Left lung (tissue), 10 donors: ENCODE data around the gene TPRG1. TPM values are rescaled to one million over a fixed set of nuclear protein-coding genes. Genes with fewer than 3 reads are reported as not detected.

Experiments
- ATAC-seq: fragments of 200-7000 bp; cut with Tn5 transposase; one replicate; pipeline ENCODE4 v1.9.1; 2020; ENCODE audit warnings: moderate library complexity
- DNase-seq, 4 donors: peaks; one replicate each; pipeline ENCODE4 v3.0.0-alpha.2; 2013 to 2020
- H3K27ac ChIP-seq, 2 donors: fragments of 200-600 bp; sonication (generic) in 1 of 2; one replicate each; pipeline versions ENCODE4 v1.5.0 to v1.8.0; 2020 to 2021
- H3K27me3 ChIP-seq, 2 donors: fragments of 200-600 bp; sonication (generic) in 1 of 2; one replicate each; pipeline versions ENCODE4 v1.5.0 to v1.8.0; 2020 to 2021
- H3K36me3 ChIP-seq, 2 donors: fragments of 200-600 bp; sonication (generic) in 1 of 2; one replicate each; pipeline versions ENCODE4 v1.5.0 to v1.8.0; 2020 to 2021
- H3K4me1 ChIP-seq, 2 donors: fragments of 200-600 bp; one replicate each; pipeline ENCODE4 v1.8.0; 2021
- H3K4me3 ChIP-seq, 2 donors: fragments of 200-600 bp; sonication (generic) in 1 of 2; one replicate each; pipeline versions ENCODE4 v1.5.0 to v1.8.0; 2020 to 2021; ENCODE audit warnings: mild to moderate bottlenecking in 1 of 2
- H3K9me3 ChIP-seq, 2 donors: fragments of 200-600 bp; sonication (generic) in 1 of 2; one replicate each; pipeline versions ENCODE4 v1.5.0 to v1.8.0; 2020 to 2021
- CTCF ChIP-seq, 2 donors: fragments of 200-600 bp; sonication (generic) in 1 of 2; IDR thresholded peaks; one replicate each; pipeline versions ENCODE4 v1.5.0 to v1.8.0; 2021; ENCODE audit warnings: antibody characterized with exemption in 2 of 2
- intact Hi-C, 2 donors: fragments of 100-400 bp; cut with DNase I; formaldehyde crosslinking; loops; one replicate each; pipeline versions ENCODE4 v1.11.2 to v1.14.2; 2022
- polyA plus RNA-seq, 6 donors: library from polyadenylated mRNA; unstranded; fragments of 120-200 nt; gene quantifications; one replicate each; pipeline ENCODE4 v1.2.1, GENCODE V29; 2013; ENCODE audit not compliant: insufficient read length in 6 of 6
- total RNA-seq, 2 donors: library from RNA; stranded (reverse); fragmentation: NEBNext Ultra II Directional; extraction: Animal tissue kit (Norgen Biotek cat#: 25700); gene quantifications; one replicate each; pipeline ENCODE4 v1.2.1, GENCODE V29; 2021
- donor health status: DM: no; HTN: yes; CAD: no.
- donor health status: DM: no; HTN: no; CAD: no.

The TPRG1 gene
- total and polyA plus RNA-seq, 8 donors: 0.52 to 12.8 (median 0.85) TPM

- no peak for ATAC-seq
- Histone ChIP-seq H3K36me3 (no peaks in the 10 kb centered on the region), H3K4me3 (no peak overlapping the region), H3K4me1 (no peaks in the 10 kb centered on the region), H3K27me3 (no peaks in the 10 kb centered on the region), H3K27ac (no peak overlapping the region), H3K9me3 (no peaks in the 10 kb centered on the region)
- intact Hi-C loops: no loop called here
- DNase-seq: no peak
- no peak for TF ChIP-seq CTCF (IDR thresholded peaks at IDR 0.05)
Measured at GRCh38 chr3:189312866-189313265, 141.1 kb downstream of the TPRG1 start.

GRCh38 chr3:189316296-189317019 is 144.7 kb downstream of the TPRG1 start:
- peak; percentile 96 for ATAC-seq

GRCh38 chr3:189317911-189318310 is 146.1 kb downstream of the TPRG1 start:
- Histone ChIP-seq H3K36me3 (no peaks in the 10 kb centered on the region), H3K27me3 (no peaks in the 10 kb centered on the region), H3K9me3 (no peaks in the 10 kb centered on the region), H3K4me3 (no peak overlapping the region), H3K4me1 (no peaks in the 10 kb centered on the region), H3K27ac (no peak overlapping the region)
- intact Hi-C loops: no loop called here
- no peak for TF ChIP-seq CTCF (IDR thresholded peaks at IDR 0.05)
- ATAC-seq (no peak), DNase-seq (no peak)

More at GRCh38 chr3:189316296-189317019, 144.7 kb downstream of the TPRG1 start:
- DNase-seq: peak in 3 of 4 donors; percentile 38 to 70 (median 43)
- intact Hi-C loops: no loop called here
- peak overlapping the region; percentile 16 to 46 for H3K27ac ChIP-seq
- H3K4me3 ChIP-seq: no peak overlapping the region
- H3K9me3 ChIP-seq: no peaks in the 10 kb centered on the region
- no peak for TF ChIP-seq CTCF (IDR thresholded peaks at IDR 0.05)
- no peaks in the 10 kb centered on the region for H3K36me3 ChIP-seq
- no peaks in the 10 kb centered on the region for H3K27me3 ChIP-seq
- no peaks in the 10 kb centered on the region for H3K4me1 ChIP-seq

- Histone ChIP-seq H3K4me3 (no peak overlapping the region), H3K27ac (no peak overlapping the region), H3K36me3 (no peaks in the 10 kb centered on the region), H3K4me1 (peaks cover 10 to 14% of the 10 kb centered on the region in 2 donors), H3K27me3 (no peaks in the 10 kb centered on the region), H3K9me3 (no peaks in the 10 kb centered on the region)
- TF ChIP-seq CTCF (IDR thresholded peaks at IDR 0.05): no peak
- no peak for DNase-seq
- intact Hi-C loops: no loop called here
- no peak for ATAC-seq
Measured at GRCh38 chr3:189320511-189320910, 148.7 kb downstream of the TPRG1 start.

- ATAC-seq (no peak), DNase-seq (no peak)
- TF ChIP-seq CTCF (IDR thresholded peaks at IDR 0.05): no peak
- Histone ChIP-seq H3K9me3 (no peaks in the 10 kb centered on the region), H3K4me3 (no peak overlapping the region), H3K36me3 (no peaks in the 10 kb centered on the region), H3K27ac (no peak overlapping the region), H3K4me1 (peaks cover 10 to 16% of the 10 kb centered on the region in 2 donors), H3K27me3 (no peaks in the 10 kb centered on the region)
- intact Hi-C loops: no loop called here
Measured at GRCh38 chr3:189322339-189322738, 150.6 kb downstream of the TPRG1 start.
